ENCODE data around the gene BCORL1. TPM values are rescaled to one million over a fixed set of nuclear protein-coding genes. Genes with fewer than 3 reads are reported as not detected.

Gene BCORL1
- polyA plus RNA-seq, 1 donor from 2014 or later, result 1.0 TPM

- Histone ChIP-seq H3K79me2 (replicated peaks; ENCODE audit: insufficient read depth, low read length) (no peaks in the 10 kb centered on the region), H3K27ac (ENCODE audit: low read length) (no peak overlapping the region), H3K36me3 (ENCODE audit: insufficient read depth, low read length) (no peaks in the 10 kb centered on the region), H3K9ac (ENCODE audit: low read length) (no peak overlapping the region), H3K4me3 (ENCODE audit: low read length) (no peak overlapping the region), H3K27me3 (ENCODE audit: insufficient read depth, low read depth, low read length) (no peaks in the 10 kb centered on the region), H4K20me1 (ENCODE audit: insufficient read depth) (no peaks in the 10 kb centered on the region), H3F3A (ENCODE audit: insufficient read depth, low read length, poor library complexity, severe bottlenecking) (no peaks in the 10 kb centered on the region), H3K4me2 (ENCODE audit: low read length) (no peak overlapping the region), H3K9me3 (ENCODE audit: low read length) (no peaks in the 10 kb centered on the region), H2AFZ (ENCODE audit: low read depth, low read length) (no peak overlapping the region), H3K9me2 (ENCODE audit: insufficient read depth, low read length) (no peaks in the 10 kb centered on the region)
- TF ChIP-seq EP300 (conservative IDR thresholded peaks at IDR 0.05; ENCODE audit: poor library complexity, severe bottlenecking) (no peak), CTCF (IDR thresholded peaks at IDR 0.05; ENCODE audit: poor library complexity, severe bottlenecking) (no peak), TAF1 (IDR thresholded peaks at IDR 0.05; ENCODE audit: low read depth) (no peak), MXI1 (conservative IDR thresholded peaks at IDR 0.05; ENCODE audit: poor library complexity, severe bottlenecking) (no peak), POLR2AphosphoS5 (IDR thresholded peaks at IDR 0.05) (no peak), REST (IDR thresholded peaks at IDR 0.05; ENCODE audit: borderline replicate concordance) (no peak), SMC3 (conservative IDR thresholded peaks at IDR 0.05; ENCODE audit: poor library complexity) (no peak), RAD21 (conservative IDR thresholded peaks at IDR 0.05) (no peak), EZH2 (IDR thresholded peaks at IDR 0.05; ENCODE audit: borderline replicate concordance, insufficient read depth, low read length, poor library complexity, severe bottlenecking) (no peak)
Observed at GRCh38 chrX:130014356-130014755, 31.9 kb downstream of the BCORL1 start.

- no peaks in the 10 kb centered on the region for H3K9me2 ChIP-seq (ENCODE audit: insufficient read depth, low read length)
- no peaks in the 10 kb centered on the region for H3K9me3 ChIP-seq (ENCODE audit: low read length)
- no peak overlapping the region for H2AFZ ChIP-seq (ENCODE audit: low read depth, low read length)
- TF ChIP-seq MXI1 (conservative IDR thresholded peaks at IDR 0.05; ENCODE audit: poor library complexity, severe bottlenecking) (no peak), SMC3 (conservative IDR thresholded peaks at IDR 0.05; ENCODE audit: poor library complexity) (no peak), POLR2AphosphoS5 (IDR thresholded peaks at IDR 0.05) (no peak), TAF1 (IDR thresholded peaks at IDR 0.05; ENCODE audit: low read depth) (no peak), RAD21 (conservative IDR thresholded peaks at IDR 0.05) (no peak), CTCF (IDR thresholded peaks at IDR 0.05; ENCODE audit: poor library complexity, severe bottlenecking) (no peak), EZH2 (IDR thresholded peaks at IDR 0.05; ENCODE audit: borderline replicate concordance, insufficient read depth, low read length, poor library complexity, severe bottlenecking) (no peak), REST (IDR thresholded peaks at IDR 0.05; ENCODE audit: borderline replicate concordance) (no peak), EP300 (conservative IDR thresholded peaks at IDR 0.05; ENCODE audit: poor library complexity, severe bottlenecking) (no peak)
- H3K27ac ChIP-seq (ENCODE audit: low read length), result no peak overlapping the region
- no peak overlapping the region for H3K4me2 ChIP-seq (ENCODE audit: low read length)
- no peaks in the 10 kb centered on the region for H4K20me1 ChIP-seq (ENCODE audit: insufficient read depth)
- no peaks in the 10 kb centered on the region for H3K36me3 ChIP-seq (ENCODE audit: insufficient read depth, low read length)
- no peaks in the 10 kb centered on the region for H3F3A ChIP-seq (ENCODE audit: insufficient read depth, low read length, poor library complexity, severe bottlenecking)
- no peaks in the 10 kb centered on the region for H3K27me3 ChIP-seq (ENCODE audit: insufficient read depth, low read depth, low read length)
- H3K4me3 ChIP-seq (ENCODE audit: low read length), result no peak overlapping the region
- H3K9ac ChIP-seq (ENCODE audit: low read length), result no peak overlapping the region
- no peaks in the 10 kb centered on the region for H3K79me2 ChIP-seq (replicated peaks; ENCODE audit: insufficient read depth, low read length)
Observed at GRCh38 chrX:130014770-130015169, 32.3 kb downstream of the BCORL1 start.

Measured in neural cell (in vitro differentiated cells).